K562 (cell line): Measurements from ENCODE around the gene C1RL. TPM values are rescaled to one million over a fixed set of nuclear protein-coding genes. Genes with fewer than 3 reads are reported as not detected.

ENCODE experiments used
- ATAC-seq: fragments of 200-7000 bp; cut with Tn5 transposase; 3 replicates; pipeline ENCODE4 v1.9.1; 2020; ENCODE audit warnings: moderate library complexity
- BruUV-seq: library from RNA; stranded (reverse); fragments of 400-500 nt; replicated peaks from 2 replicates; lab custom pipeline; 2021; lab: Mats Ljungman, UMichigan
- CTCF ChIA-PET: fragments of 300-600 bp; formaldehyde crosslinking; extraction: SDS; loops from one replicate; lab custom pipeline; 2021; ENCODE audit warnings: low intra/inter-chr PET ratio; lab: Yijun Ruan, JAX
- POLR2A ChIA-PET: fragments of 300-600, 350-650 bp; sonication (Branson Sonifier 250); formaldehyde crosslinking; extraction: SDS; loops from one replicate; lab custom pipeline; 2021; ENCODE audit warnings: antibody characterized with exemption, inconsistent platforms; lab: Yijun Ruan, JAX
- DNase-seq, 4 experiments: peaks; one replicate each; pipeline versions ENCODE4 v3.0.0 to v3.0.0-alpha.2; 2011 to 2018; ENCODE audit warnings: low spot score in 3 of 4, mixed read lengths in 3 of 4; ENCODE audit errors: extremely low read depth in 1 of 4
- FAIRE-seq: peaks from 2 replicates; lab custom pipeline; 2011; peaks lifted over from hg19 to GRCh38; lab: Jason Lieb, UNC
- H2AFZ ChIP-seq: 2 replicates; pipeline ENCODE4 v1.6.0; 2011; ENCODE audit warnings: low read depth, low read length, control low read depth, inconsistent platforms
- H3K27ac ChIP-seq: fragments of 200-600 bp; 3 replicates; pipeline ENCODE4 v1.8.0; 2011; ENCODE audit warnings: low read depth, mild to moderate bottlenecking, control low read depth, inconsistent platforms, low read length, moderate library complexity, mixed read lengths; ENCODE audit errors: extremely low read depth
- H3K27me3 ChIP-seq, 2 experiments: fragments of 300-600 bp in 1 of 2; 2 replicates in 1 of 2; 3 replicates in 1 of 2; pipeline versions ENCODE4 v1.6.0 to v1.8.0; 2011; ENCODE audit warnings: inconsistent platforms in 2 of 2, low read length in 2 of 2, mild to moderate bottlenecking in 1 of 2, mixed read lengths in 1 of 2, moderate library complexity in 1 of 2; ENCODE audit not compliant: control insufficient read depth in 2 of 2, insufficient read depth in 2 of 2
- H3K36me3 ChIP-seq: fragments of 300-600 bp; 3 replicates; pipeline ENCODE4 v1.8.0; 2011; ENCODE audit warnings: mild to moderate bottlenecking, low read length, inconsistent platforms; ENCODE audit not compliant: control insufficient read depth, insufficient read depth
- H3K4me1 ChIP-seq, 2 experiments: fragments of 200-600 bp in 1 of 2; replicated peaks in 1 of 2; 2 replicates in 1 of 2; 3 replicates in 1 of 2; pipeline versions ENCODE4 v1.5.1 to v1.8.0; 2011; ENCODE audit warnings: inconsistent platforms in 2 of 2, low read length in 2 of 2, mild to moderate bottlenecking in 1 of 2, mixed read lengths in 1 of 2, moderate library complexity in 1 of 2; ENCODE audit not compliant: control insufficient read depth in 2 of 2, insufficient read depth in 2 of 2
- H3K4me2 ChIP-seq: 2 replicates; pipeline ENCODE4 v1.6.1; 2011; ENCODE audit warnings: low read length, control low read depth, inconsistent platforms, mixed read lengths; ENCODE audit not compliant: insufficient read depth
- H3K4me3 ChIP-seq: fragments of 200-600 bp; sonication (generic), shearing (Covaris generic); 2 replicates; pipeline ENCODE4 v1.5.1; 2016; ENCODE audit warnings: control low read depth, inconsistent platforms
- H3K79me2 ChIP-seq: fragments of 200-600 bp; 3 replicates; pipeline ENCODE4 v1.8.0; 2011; ENCODE audit warnings: low read length, inconsistent platforms; ENCODE audit not compliant: control insufficient read depth, insufficient read depth
- H3K9ac ChIP-seq, 2 experiments: 2 replicates each; pipeline versions ENCODE4 v1.6.0 to v1.6.1; 2011; ENCODE audit warnings: low read depth in 2 of 2, low read length in 2 of 2, control low read depth in 1 of 2, inconsistent platforms in 1 of 2, mild to moderate bottlenecking in 1 of 2, mixed read lengths in 1 of 2; ENCODE audit not compliant: insufficient read depth in 1 of 2
- H3K9me1 ChIP-seq: one replicate; pipeline ENCODE4 v1.6.0; 2011; ENCODE audit warnings: inconsistent platforms, mild to moderate bottlenecking, low read length, moderate library complexity; ENCODE audit not compliant: control insufficient read depth, insufficient read depth
- H3K9me3 ChIP-seq: replicated peaks from 2 replicates; pipeline ENCODE4 v1.5.1; 2011; ENCODE audit warnings: low read depth, low read length, inconsistent platforms; ENCODE audit not compliant: control insufficient read depth, insufficient read depth
- H4K20me1 ChIP-seq: replicated peaks from 2 replicates; pipeline ENCODE4 v1.6.1; 2011; ENCODE audit warnings: low read length, inconsistent platforms, mixed read lengths; ENCODE audit not compliant: control insufficient read depth, insufficient read depth
- ARNT ChIP-seq, 2 experiments: fragments of 450-650 bp; IDR thresholded peaks; 2 replicates each; pipeline ENCODE4 v1.6.1; 2016; ENCODE audit warnings: mild to moderate bottlenecking in 1 of 2
- HMGN3 ChIP-seq: IDR thresholded peaks from 2 replicates; pipeline ENCODE4 v1.6.1; 2011; ENCODE audit warnings: borderline replicate concordance, low read depth, mild to moderate bottlenecking, mixed read lengths, low read length; ENCODE audit not compliant: insufficient read length; ENCODE audit errors: extremely low read depth
- MEIS2 ChIP-seq: fragments of 450-650 bp; IDR thresholded peaks from 2 replicates; pipeline ENCODE4 v1.6.1; 2014; ENCODE audit warnings: mild to moderate bottlenecking; ENCODE audit not compliant: partially characterized antibody
- POLR3G ChIP-seq: IDR thresholded peaks from 2 replicates; pipeline ENCODE4 v1.6.1; 2011; ENCODE audit not compliant: insufficient read length, insufficient replicate concordance; ENCODE audit errors: extremely low read depth
- SNRNP70 ChIP-seq: fragments of 200-400 bp; formaldehyde crosslinking; optimal IDR thresholded peaks from 2 replicates; pipeline ENCODE3; 2017; ENCODE audit warnings: low read depth, low read length
- SREBF1 ChIP-seq: fragments of 150-350 bp; IDR thresholded peaks from 2 replicates; pipeline ENCODE4 v1.6.1; 2014; ENCODE audit warnings: antibody characterized with exemption, low read depth, low read length, borderline replicate concordance
- ZKSCAN1 ChIP-seq: fragments of 150-350 bp; IDR thresholded peaks from 2 replicates; pipeline ENCODE4 v1.6.1; 2016; ENCODE audit warnings: low read depth, low read length
- ZNF184 ChIP-seq: sonication (generic); formaldehyde crosslinking; IDR thresholded peaks from 2 replicates; pipeline ENCODE4 v1.5.0; 2020; ENCODE audit warnings: missing genetic modification reagents
- WGBS: fragments of 100-300 bp; shearing (Covaris generic); methylation state at CpG from one replicate; pipeline ENCODE4 v1.1.6; 2016; ENCODE audit warnings: low coverage, mixed read lengths; ENCODE audit not compliant: insufficient coverage; ENCODE audit errors: missing lambda C conversion rate; 5-methylcytosine and 5-hydroxymethylcytosine counted together
- in situ Hi-C: fragments of 300-500 bp; cut with MboI; formaldehyde crosslinking; loops from 4 replicates; pipeline ENCODE4 v1.15.0; 2018; ENCODE audit warnings: inconsistent platforms, mixed read lengths
- intact Hi-C: fragments of 100-400 bp; cut with micrococcal nuclease; formaldehyde crosslinking; loops from 2 replicates; pipeline ENCODE4 v1.14.2; 2022
- polyA plus RNA-seq, 8 experiments: library from polyadenylated mRNA; depleted of rRNA in 4 of 8; stranded (reverse) in 5 of 8; unstranded in 3 of 8; fragments of >200 nt; fragmentation: Nextera tagmentation in 2 of 8; fragmentation: Illumina TruSeq in 1 of 8; extraction: Ambion mirVana in 2 of 8; extraction: Trizol in 1 of 8; gene quantifications; 2 replicates each; pipeline versions ENCODE4 v1.2.1 to v1.2.3, GENCODE V29; 2011 to 2014; ENCODE audit warnings: inconsistent platforms in 1 of 8, missing spikeins in 1 of 8
- total RNA-seq, 7 experiments: library from RNA; depleted of rRNA in 6 of 7; stranded (reverse); fragments of >200 nt in 6 of 7; fragmentation: Illumina TruSeq in 2 of 7; extraction: Trizol in 2 of 7; gene quantifications; 2 replicates each; pipeline versions ENCODE4 v1.2.1 to v1.2.3, GENCODE V29; 2011 to 2021; ENCODE audit warnings: low replicate concordance in 1 of 7
- TF ChIP-seq, protein P1 (sequence below), 3 experiments: fragments of 200-800 bp in 1 of 3; sonication (Bioruptor generic) in 1 of 3; sonication (generic) in 1 of 3; formaldehyde crosslinking in 1 of 3; IDR thresholded peaks; 2 replicates each; pipeline versions ENCODE4 v1.6.1 to v1.8.0; 2016 to 2022; ENCODE audit warnings: mild to moderate bottlenecking in 2 of 3, missing compliant biosample characterization in 2 of 3, missing genetic modification characterization in 2 of 3, missing genetic modification reagents in 1 of 3
- TF ChIP-seq, protein P2 (sequence below): fragments of 250-450 bp; sonication (Bioruptor Pico); IDR thresholded peaks from 2 replicates; pipeline ENCODE4 v1.8.0; 2021; ENCODE audit warnings: mild to moderate bottlenecking, moderate library complexity
- TF ChIP-seq, protein P3 (sequence below), 2 experiments: fragments of 450-650 bp; formaldehyde crosslinking in 1 of 2; IDR thresholded peaks; 2 replicates each; pipeline versions ENCODE4 v1.4.0 to v1.6.1; 2014 to 2020; ENCODE audit warnings: mild to moderate bottlenecking in 2 of 2, borderline replicate concordance in 1 of 2, low read depth in 1 of 2

C1RL gene
- total and polyA plus RNA-seq, 9 of the 15 experiments (the other 6 are each of a cell fraction or from before 2014, with no cell fraction given), result 1.4 to 10.7 (median 8.0) TPM

DNA sequence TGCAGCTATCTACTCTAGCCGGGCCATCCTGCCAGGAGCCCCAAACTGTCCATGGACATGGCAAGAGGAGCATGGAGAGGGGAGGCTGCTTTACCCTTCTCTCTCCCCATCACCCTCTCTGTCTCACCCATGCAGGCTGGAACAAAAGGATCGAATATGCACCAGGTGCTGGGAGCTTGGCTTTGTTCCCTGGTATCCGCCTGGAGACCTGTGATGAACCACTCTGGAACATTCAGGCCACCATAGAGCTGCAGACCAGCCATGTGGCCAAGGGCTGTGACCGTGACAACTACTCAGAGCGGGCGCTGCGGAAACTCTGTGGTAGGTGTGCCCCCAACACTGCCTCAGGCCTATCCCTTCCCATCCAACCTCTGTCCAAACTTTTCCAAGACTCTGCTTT lies 27.1 kb upstream of the C1RL start:
- in situ Hi-C loops (no loop called here), intact Hi-C loops (no loop called here)
- no peak overlapping the region for H3K4me2 ChIP-seq
- peaks cover 4% of the 10 kb centered on the region; the same call in 1 of the 3 replicates for H3K79me2 ChIP-seq
- H3K36me3 ChIP-seq, result peaks cover 38% of the 10 kb centered on the region; the same call in 2 of the 3 replicates
- FAIRE-seq (no peak), DNase-seq (no peak), ATAC-seq (no peak)
- no peak overlapping the region for H2AFZ ChIP-seq
- ChIA-PET POLR2A (interaction anchor here (0.7 kb wide), 1 partner anchor 92 kb away, joined by 3 read pairs; no protein-coding TSS in a partner anchor), CTCF (no interaction called here)
- peaks cover under 1 to 14% of the 10 kb centered on the region in 2 experiments; a peak in 3 of 5 replicates for H3K4me1 ChIP-seq
- no peaks in the 10 kb centered on the region for H3K9me3 ChIP-seq
- BruUV-seq, result no TSS peak
- H4K20me1 ChIP-seq, result 0 out of 2 replicates have a peak, but pooled peaks cover 2% of the 10 kb centered on the region
- no peak overlapping the region for H3K9ac ChIP-seq
- WGBS, result 85% methylated on average over 7 of the region's 7 CpGs
- H3K27ac ChIP-seq, result no peak overlapping the region
- no peaks in the 10 kb centered on the region for H3K9me1 ChIP-seq
- no peak overlapping the region for H3K4me3 ChIP-seq
- no peaks in the 10 kb centered on the region for H3K27me3 ChIP-seq
- TF ChIP-seq HMGN3, result no peak
- no peak for TF ChIP-seq SREBF1
- no peak for TF ChIP-seq MEIS2
- no peak for TF ChIP-seq POLR3G
- TF ChIP-seq SNRNP70, result no peak
- no peak for TF ChIP-seq ZNF184
- TF ChIP-seq ZKSCAN1, result no peak
- TF ChIP-seq, protein P1, sequence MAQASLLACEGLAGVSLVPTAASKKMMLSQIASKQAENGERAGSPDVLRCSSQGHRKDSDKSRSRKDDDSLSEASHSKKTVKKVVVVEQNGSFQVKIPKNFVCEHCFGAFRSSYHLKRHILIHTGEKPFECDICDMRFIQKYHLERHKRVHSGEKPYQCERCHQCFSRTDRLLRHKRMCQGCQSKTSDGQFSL (CRISPR knock-in tag; IDR thresholded peaks at IDR 0.05), result no peak
- TF ChIP-seq, protein P1 (tag; IDR thresholded peaks at IDR 0.05), result no peak
- TF ChIP-seq, protein P2, sequence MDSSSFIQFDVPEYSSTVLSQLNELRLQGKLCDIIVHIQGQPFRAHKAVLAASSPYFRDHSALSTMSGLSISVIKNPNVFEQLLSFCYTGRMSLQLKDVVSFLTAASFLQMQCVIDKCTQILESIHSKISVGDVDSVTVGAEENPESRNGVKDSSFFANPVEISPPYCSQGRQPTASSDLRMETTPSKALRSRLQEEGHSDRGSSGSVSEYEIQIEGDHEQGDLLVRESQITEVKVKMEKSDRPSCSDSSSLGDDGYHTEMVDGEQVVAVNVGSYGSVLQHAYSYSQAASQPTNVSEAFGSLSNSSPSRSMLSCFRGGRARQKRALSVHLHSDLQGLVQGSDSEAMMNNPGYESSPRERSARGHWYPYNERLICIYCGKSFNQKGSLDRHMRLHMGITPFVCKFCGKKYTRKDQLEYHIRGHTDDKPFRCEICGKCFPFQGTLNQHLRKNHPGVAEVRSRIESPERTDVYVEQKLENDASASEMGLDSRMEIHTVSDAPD (CRISPR knock-in tag), result no peak
- TF ChIP-seq, protein P3, sequence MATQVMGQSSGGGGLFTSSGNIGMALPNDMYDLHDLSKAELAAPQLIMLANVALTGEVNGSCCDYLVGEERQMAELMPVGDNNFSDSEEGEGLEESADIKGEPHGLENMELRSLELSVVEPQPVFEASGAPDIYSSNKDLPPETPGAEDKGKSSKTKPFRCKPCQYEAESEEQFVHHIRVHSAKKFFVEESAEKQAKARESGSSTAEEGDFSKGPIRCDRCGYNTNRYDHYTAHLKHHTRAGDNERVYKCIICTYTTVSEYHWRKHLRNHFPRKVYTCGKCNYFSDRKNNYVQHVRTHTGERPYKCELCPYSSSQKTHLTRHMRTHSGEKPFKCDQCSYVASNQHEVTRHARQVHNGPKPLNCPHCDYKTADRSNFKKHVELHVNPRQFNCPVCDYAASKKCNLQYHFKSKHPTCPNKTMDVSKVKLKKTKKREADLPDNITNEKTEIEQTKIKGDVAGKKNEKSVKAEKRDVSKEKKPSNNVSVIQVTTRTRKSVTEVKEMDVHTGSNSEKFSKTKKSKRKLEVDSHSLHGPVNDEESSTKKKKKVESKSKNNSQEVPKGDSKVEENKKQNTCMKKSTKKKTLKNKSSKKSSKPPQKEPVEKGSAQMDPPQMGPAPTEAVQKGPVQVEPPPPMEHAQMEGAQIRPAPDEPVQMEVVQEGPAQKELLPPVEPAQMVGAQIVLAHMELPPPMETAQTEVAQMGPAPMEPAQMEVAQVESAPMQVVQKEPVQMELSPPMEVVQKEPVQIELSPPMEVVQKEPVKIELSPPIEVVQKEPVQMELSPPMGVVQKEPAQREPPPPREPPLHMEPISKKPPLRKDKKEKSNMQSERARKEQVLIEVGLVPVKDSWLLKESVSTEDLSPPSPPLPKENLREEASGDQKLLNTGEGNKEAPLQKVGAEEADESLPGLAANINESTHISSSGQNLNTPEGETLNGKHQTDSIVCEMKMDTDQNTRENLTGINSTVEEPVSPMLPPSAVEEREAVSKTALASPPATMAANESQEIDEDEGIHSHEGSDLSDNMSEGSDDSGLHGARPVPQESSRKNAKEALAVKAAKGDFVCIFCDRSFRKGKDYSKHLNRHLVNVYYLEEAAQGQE (IDR thresholded peaks at IDR 0.05; ENCODE audit: borderline replicate concordance), result no peak
- TF ChIP-seq, protein P3 (CRISPR knock-in tag; IDR thresholded peaks at IDR 0.05; ENCODE audit: low read depth), result no peak
- no peak for TF ChIP-seq ARNT (IDR thresholded peaks at IDR 0.05)
